Activated CD4-positive, alpha-beta T cell treated with anti-CD3 and anti-CD28 coated beads for 36 hours (primary cell): ENCODE data around the gene GPR141. TPM values are rescaled to one million over a fixed set of nuclear protein-coding genes. Genes with fewer than 3 reads are reported as not detected.

Experiments
- ATAC-seq: fragments of 200-7000 bp; cut with Tn5 transposase; one replicate; pipeline ENCODE4 v1.10.0; 2021; ENCODE audit warnings: mild to moderate bottlenecking, moderate library complexity
- CTCF ChIA-PET: fragments of 350-600 bp; sonication (Branson Sonifier 250); formaldehyde crosslinking; loops from one replicate; lab custom pipeline; 2021; ENCODE audit warnings: antibody characterized with exemption; lab: Charles Lee
- POLR2A ChIA-PET: fragments of 350-600 bp; sonication (Branson Sonifier 250); formaldehyde crosslinking; loops from one replicate; lab custom pipeline; 2021; ENCODE audit warnings: antibody characterized with exemption, inconsistent platforms; lab: Charles Lee
- DNase-seq: peaks from one replicate; pipeline ENCODE4 v3.0.0-alpha.2; 2020
- H3K27ac Mint-ChIP-seq: one replicate; pipeline ENCODE4 v1.8.0; 2021; ENCODE audit warnings: mixed read lengths
- H3K27me3 Mint-ChIP-seq: one replicate; pipeline ENCODE4 v1.8.0; 2021; ENCODE audit warnings: mixed read lengths
- H3K36me3 Mint-ChIP-seq: one replicate; pipeline ENCODE4 v1.8.0; 2021; ENCODE audit warnings: low read depth, mixed read lengths
- H3K4me1 Mint-ChIP-seq: one replicate; pipeline ENCODE4 v1.8.0; 2021; ENCODE audit warnings: mixed read lengths
- H3K4me3 Mint-ChIP-seq: one replicate; pipeline ENCODE4 v1.8.0; 2021; ENCODE audit warnings: mild to moderate bottlenecking, moderate library complexity, mixed read lengths
- H3K9me3 Mint-ChIP-seq: one replicate; pipeline ENCODE4 v1.8.0; 2021; ENCODE audit warnings: low read depth, mixed read lengths
- intact Hi-C, 2 experiments: fragments of 100-400 bp; cut with DNase I in 1 of 2; cut with micrococcal nuclease in 1 of 2; formaldehyde crosslinking; loops; one replicate each; pipeline versions ENCODE4 v1.14.2 to v1.15.1; 2022 to 2024; cut with DNase I, micrococcal nuclease
- total RNA-seq, 2 experiments: library from RNA; stranded (reverse); gene quantifications; one replicate each; pipeline ENCODE4 v1.2.3, GENCODE V29; 2021

GPR141 gene
- total RNA-seq, 2 experiments from 2014 or later: not detected

DNA sequence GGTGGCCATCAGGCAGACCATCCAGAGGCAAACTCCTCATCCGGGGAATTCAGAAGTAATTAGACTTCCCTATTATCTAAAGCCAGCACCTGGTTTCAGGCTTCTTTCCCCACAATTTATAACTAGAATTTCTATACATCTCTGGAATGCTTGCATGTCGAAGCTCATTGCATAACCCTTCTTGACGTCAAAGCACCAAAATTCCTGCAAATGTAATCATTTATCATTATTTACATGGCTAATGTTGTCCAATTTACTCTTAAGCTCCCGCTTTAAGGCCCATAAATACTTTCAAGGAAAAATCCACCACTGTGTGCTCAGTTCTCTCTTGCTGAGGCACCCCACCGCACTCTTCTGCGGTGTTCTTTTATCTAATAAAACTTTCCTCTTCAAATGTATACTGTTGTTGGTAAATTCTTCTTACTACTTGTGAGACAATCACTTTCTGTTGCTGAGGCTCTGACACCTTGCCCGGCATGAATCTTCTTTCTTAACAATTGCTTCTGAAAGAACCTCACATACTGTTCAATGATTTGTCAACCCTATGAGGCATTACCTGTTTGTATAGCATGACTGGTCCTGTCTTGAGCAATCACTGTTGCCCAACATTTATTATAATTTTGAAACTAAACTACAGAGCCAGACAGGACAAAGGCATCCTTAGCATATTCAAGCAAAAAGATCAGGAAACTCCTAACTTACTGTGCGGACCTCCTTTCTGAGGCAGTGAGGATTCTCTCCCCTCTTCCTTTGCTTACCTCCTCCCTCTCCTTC is 17.4 kb upstream of the GPR141 start:
- Mint-ChIP-seq H3K9me3 (no peaks in the 10 kb centered on the region), H3K4me3 (no peak overlapping the region), H3K27me3 (peaks cover 6% of the 10 kb centered on the region), H3K27ac (no peak overlapping the region), H3K36me3 (no peaks in the 10 kb centered on the region), H3K4me1 (no peaks in the 10 kb centered on the region)
- intact Hi-C loops: no loop called here
- no peak for ATAC-seq
- CTCF ChIA-PET: no interaction called here
- POLR2A ChIA-PET: no interaction called here
- no peak for DNase-seq

- POLR2A ChIA-PET: no interaction called here
- no peak for ATAC-seq
- DNase-seq: no peak
- CTCF ChIA-PET: interaction anchor here (0.6 kb wide), 1 partner anchor 444 kb away, joined by 3 read pairs; no protein-coding TSS in a partner anchor
- H3K4me1 Mint-ChIP-seq: no peaks in the 10 kb centered on the region
- intact Hi-C loops: no loop called here
- H3K4me3 Mint-ChIP-seq: no peak overlapping the region
- no peak overlapping the region for H3K27ac Mint-ChIP-seq
- H3K36me3 Mint-ChIP-seq: no peaks in the 10 kb centered on the region
- no peaks in the 10 kb centered on the region for H3K9me3 Mint-ChIP-seq
- H3K27me3 Mint-ChIP-seq: peaks cover 6% of the 10 kb centered on the region
Observed at GRCh38 chr7:37669818-37670217, 13.7 kb upstream of the GPR141 start.

GRCh38 chr7:37670436-37670835 is 13.1 kb upstream of the GPR141 start:
- H3K4me3 Mint-ChIP-seq: no peak overlapping the region
- ATAC-seq: no peak
- DNase-seq: no peak
- H3K27me3 Mint-ChIP-seq: peaks cover 7% of the 10 kb centered on the region
- no peaks in the 10 kb centered on the region for H3K36me3 Mint-ChIP-seq
- H3K4me1 Mint-ChIP-seq: no peaks in the 10 kb centered on the region
- H3K27ac Mint-ChIP-seq: no peak overlapping the region
- CTCF ChIA-PET: interaction anchor here (0.6 kb wide), 1 partner anchor 445 kb away, joined by 3 read pairs; no protein-coding TSS in a partner anchor
- intact Hi-C loops: no loop called here
- no peaks in the 10 kb centered on the region for H3K9me3 Mint-ChIP-seq
- POLR2A ChIA-PET: no interaction called here

- H3K27ac Mint-ChIP-seq: no peak overlapping the region
- intact Hi-C loops: no loop called here
Observed at GRCh38 chr7:37671876-37672275, 11.7 kb upstream of the GPR141 start.

DNA sequence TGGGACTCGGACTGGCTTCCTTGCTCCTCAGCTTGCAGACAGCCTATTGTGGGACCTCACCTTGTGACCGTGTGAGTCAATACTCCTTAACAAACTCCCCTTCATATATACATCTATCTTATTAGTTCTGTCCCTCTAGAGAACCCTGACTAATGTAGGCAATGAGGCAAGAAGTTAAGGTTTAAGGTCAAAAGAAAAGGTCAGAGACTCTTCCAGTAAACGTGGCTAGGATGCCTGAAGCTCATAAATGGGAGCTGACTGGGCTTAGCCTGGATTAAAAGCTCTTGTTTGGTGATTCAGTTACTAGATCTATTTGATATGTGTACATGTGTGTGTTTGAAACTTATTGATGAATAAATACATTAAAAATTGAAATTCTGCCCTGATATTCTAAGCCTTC is 10.6 kb upstream of the GPR141 start:
- Mint-ChIP-seq H3K9me3 (no peaks in the 10 kb centered on the region), H3K4me1 (no peaks in the 10 kb centered on the region), H3K27ac (no peak overlapping the region), H3K4me3 (no peak overlapping the region), H3K36me3 (no peaks in the 10 kb centered on the region), H3K27me3 (peaks cover 10% of the 10 kb centered on the region)
- ATAC-seq (no peak), DNase-seq (no peak)
- CTCF ChIA-PET: no interaction called here
- intact Hi-C loops: no loop called here
- POLR2A ChIA-PET: no interaction called here

More at GRCh38 chr7:37671876-37672275, 11.7 kb upstream of the GPR141 start:
- DNase-seq (no peak), ATAC-seq (no peak)
- Mint-ChIP-seq H3K9me3 (no peaks in the 10 kb centered on the region), H3K36me3 (no peaks in the 10 kb centered on the region), H3K27me3 (peaks cover 8% of the 10 kb centered on the region), H3K4me3 (no peak overlapping the region), H3K4me1 (no peaks in the 10 kb centered on the region)
- ChIA-PET POLR2A (no interaction called here), CTCF (no interaction called here)

DNA sequence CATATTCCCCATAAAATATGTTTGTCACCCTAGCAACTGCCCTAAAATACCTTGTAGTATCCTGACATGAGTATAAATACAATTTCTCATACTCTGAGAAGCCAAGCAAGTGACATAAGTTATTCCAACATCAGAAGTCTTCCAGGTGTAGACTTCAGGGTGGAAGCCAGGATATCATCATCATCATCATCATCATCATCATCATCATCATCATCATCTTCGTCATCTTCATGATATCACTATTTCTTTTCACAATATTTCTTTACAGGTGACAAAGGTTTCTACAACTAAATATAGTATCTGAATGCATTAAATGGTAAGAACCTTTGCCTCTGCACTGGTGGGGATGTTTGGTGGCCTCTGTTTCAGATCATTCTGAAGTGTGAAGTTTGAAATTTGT is 10.0 kb upstream of the GPR141 start:
- CTCF ChIA-PET: no interaction called here
- POLR2A ChIA-PET: no interaction called here
- H3K27ac Mint-ChIP-seq: no peak overlapping the region
- no peaks in the 10 kb centered on the region for H3K36me3 Mint-ChIP-seq
- intact Hi-C loops: no loop called here
- peaks cover 10% of the 10 kb centered on the region for H3K27me3 Mint-ChIP-seq
- no peak overlapping the region for H3K4me3 Mint-ChIP-seq
- no peak for DNase-seq
- H3K4me1 Mint-ChIP-seq: no peaks in the 10 kb centered on the region
- ATAC-seq: no peak
- H3K9me3 Mint-ChIP-seq: no peaks in the 10 kb centered on the region

GRCh38 chr7:37674531-37674930 is 9.0 kb upstream of the GPR141 start:
- DNase-seq: no peak
- no peak for ATAC-seq
- CTCF ChIA-PET: interaction anchor here (0.6 kb wide), 2 partner anchors 12 to 259 kb away, joined by 3 read pairs; no protein-coding TSS in a partner anchor
- Mint-ChIP-seq H3K27ac (no peak overlapping the region), H3K36me3 (no peaks in the 10 kb centered on the region), H3K9me3 (no peaks in the 10 kb centered on the region), H3K4me1 (no peaks in the 10 kb centered on the region), H3K27me3 (peaks cover 10% of the 10 kb centered on the region), H3K4me3 (no peak overlapping the region)
- intact Hi-C loops: no loop called here
- POLR2A ChIA-PET: no interaction called here

GRCh38 chr7:37675749-37676148 is 7.8 kb upstream of the GPR141 start:
- Mint-ChIP-seq H3K27me3 (peaks cover 16% of the 10 kb centered on the region), H3K4me3 (no peak overlapping the region), H3K36me3 (no peaks in the 10 kb centered on the region), H3K27ac (no peak overlapping the region), H3K4me1 (no peaks in the 10 kb centered on the region), H3K9me3 (no peaks in the 10 kb centered on the region)
- ChIA-PET CTCF (no interaction called here), POLR2A (no interaction called here)
- no peak for ATAC-seq
- intact Hi-C loops: no loop called here
- DNase-seq: no peak

DNA sequence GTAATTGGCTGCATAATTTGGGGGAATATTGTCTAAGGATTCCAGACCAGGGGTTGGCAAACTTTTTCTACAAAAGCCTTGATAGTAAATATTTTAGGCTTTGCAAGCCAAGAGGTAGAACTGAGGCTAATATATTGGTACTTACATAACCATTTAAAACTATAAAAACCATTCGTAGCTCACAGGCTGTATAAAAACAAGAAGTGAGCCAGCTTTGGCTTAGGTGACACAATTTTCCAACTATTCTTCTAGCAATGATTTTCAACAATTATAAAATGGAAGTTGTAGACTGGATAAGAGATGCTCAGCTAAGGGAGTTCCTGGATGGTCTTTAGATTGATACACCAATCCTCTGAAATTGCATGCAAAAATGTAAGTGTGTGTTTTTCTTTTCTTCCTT is 1.4 kb downstream of the GPR141 start:
- H3K27ac Mint-ChIP-seq: no peak overlapping the region
- no peak for DNase-seq
- H3K4me3 Mint-ChIP-seq: no peak overlapping the region
- H3K9me3 Mint-ChIP-seq: no peaks in the 10 kb centered on the region
- ChIA-PET CTCF (no interaction called here), POLR2A (no interaction called here)
- peaks cover 8% of the 10 kb centered on the region for H3K27me3 Mint-ChIP-seq
- H3K36me3 Mint-ChIP-seq: no peaks in the 10 kb centered on the region
- ATAC-seq: no peak
- no peaks in the 10 kb centered on the region for H3K4me1 Mint-ChIP-seq
- intact Hi-C loops: no loop called here

DNA sequence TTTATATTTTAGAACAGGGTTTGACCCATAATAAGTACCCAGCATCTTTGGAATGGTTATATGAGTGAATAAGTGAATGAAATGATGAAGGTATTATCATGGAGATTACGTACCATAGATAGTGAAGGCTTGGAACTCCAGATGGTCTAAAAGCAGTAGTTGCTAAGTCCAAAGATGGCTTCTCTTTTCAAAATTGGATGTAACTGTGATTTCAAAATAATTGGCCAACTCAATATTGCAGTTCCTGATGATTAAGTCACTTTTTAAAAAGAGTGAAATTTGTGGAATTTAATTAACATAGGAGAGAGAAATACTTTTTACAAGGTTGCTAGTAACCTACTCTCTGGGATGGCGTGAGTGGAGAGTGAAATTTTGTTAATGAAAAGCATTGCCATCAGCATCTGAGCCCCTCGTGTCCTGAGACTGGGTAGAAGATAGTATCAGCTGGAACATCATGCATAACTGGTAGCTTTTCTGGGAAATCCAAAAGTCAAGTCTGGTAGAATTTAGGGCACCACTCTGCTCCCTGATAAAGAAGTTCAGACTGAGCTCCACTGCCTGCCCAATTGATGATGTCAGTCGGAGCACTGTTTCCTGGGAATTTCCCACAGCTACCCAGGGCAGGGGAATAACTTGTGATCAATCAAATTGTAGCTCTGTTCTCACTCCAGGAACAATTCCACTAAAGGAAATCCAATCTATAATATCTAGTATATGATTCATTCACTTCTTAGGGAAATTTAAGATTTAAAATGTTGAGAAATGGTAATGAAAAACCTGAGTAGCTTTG is 3.2 kb downstream of the GPR141 start:
- intact Hi-C loops: no loop called here
- Mint-ChIP-seq H3K9me3 (peaks cover 2% of the 10 kb centered on the region), H3K36me3 (no peaks in the 10 kb centered on the region), H3K4me1 (no peaks in the 10 kb centered on the region), H3K4me3 (no peak overlapping the region), H3K27me3 (peaks cover 3% of the 10 kb centered on the region), H3K27ac (no peak overlapping the region)
- ChIA-PET POLR2A (no interaction called here), CTCF (interaction anchor here (0.7 to 1.0 kb wide), 4 partner anchors 13 to 216 kb away, joined by 3 to 4 read pairs (median 4); no protein-coding TSS in a partner anchor)
- ATAC-seq (no peak), DNase-seq (no peak)

GRCh38 chr7:37690206-37690605 is 6.6 kb downstream of the GPR141 start:
- intact Hi-C loops: no loop called here
- ATAC-seq (no peak), DNase-seq (no peak)
- Mint-ChIP-seq H3K27me3 (peaks cover 2% of the 10 kb centered on the region), H3K4me3 (no peak overlapping the region), H3K9me3 (peaks cover 2% of the 10 kb centered on the region), H3K27ac (no peak overlapping the region), H3K36me3 (no peaks in the 10 kb centered on the region), H3K4me1 (no peaks in the 10 kb centered on the region)
- POLR2A ChIA-PET: no interaction called here
- CTCF ChIA-PET: interaction anchor here (0.5 kb wide), 1 partner anchor 1766 kb away, joined by 3 read pairs; no protein-coding TSS in a partner anchor
